ENCODE data around the gene ACAP1.

Gene ACAP1

DNA sequence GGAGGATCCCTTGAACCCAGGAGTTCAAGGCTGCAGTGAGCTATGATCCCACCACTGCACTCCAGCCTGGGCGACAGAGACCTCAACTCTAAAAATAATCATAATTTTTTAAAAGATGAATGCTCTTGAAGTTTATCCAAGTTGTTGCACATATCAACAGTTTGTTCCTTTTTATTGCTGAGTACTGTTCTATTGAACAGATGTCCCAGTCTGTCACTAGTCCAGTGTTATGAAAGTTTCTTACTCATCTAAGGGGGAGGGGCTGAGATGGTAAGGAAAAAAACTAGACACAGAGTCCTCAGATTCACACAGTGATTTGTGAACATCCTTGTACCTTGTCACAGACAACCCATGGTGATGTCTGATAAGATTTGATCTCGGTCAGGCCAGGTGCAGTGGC lies 3.9 kb downstream of the ACAP1 start:
- TF ChIP-seq, protein P1, sequence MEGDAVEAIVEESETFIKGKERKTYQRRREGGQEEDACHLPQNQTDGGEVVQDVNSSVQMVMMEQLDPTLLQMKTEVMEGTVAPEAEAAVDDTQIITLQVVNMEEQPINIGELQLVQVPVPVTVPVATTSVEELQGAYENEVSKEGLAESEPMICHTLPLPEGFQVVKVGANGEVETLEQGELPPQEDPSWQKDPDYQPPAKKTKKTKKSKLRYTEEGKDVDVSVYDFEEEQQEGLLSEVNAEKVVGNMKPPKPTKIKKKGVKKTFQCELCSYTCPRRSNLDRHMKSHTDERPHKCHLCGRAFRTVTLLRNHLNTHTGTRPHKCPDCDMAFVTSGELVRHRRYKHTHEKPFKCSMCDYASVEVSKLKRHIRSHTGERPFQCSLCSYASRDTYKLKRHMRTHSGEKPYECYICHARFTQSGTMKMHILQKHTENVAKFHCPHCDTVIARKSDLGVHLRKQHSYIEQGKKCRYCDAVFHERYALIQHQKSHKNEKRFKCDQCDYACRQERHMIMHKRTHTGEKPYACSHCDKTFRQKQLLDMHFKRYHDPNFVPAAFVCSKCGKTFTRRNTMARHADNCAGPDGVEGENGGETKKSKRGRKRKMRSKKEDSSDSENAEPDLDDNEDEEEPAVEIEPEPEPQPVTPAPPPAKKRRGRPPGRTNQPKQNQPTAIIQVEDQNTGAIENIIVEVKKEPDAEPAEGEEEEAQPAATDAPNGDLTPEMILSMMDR (IDR thresholded peaks at IDR 0.05; ENCODE audit: insufficient read depth, low read length, poor library complexity, severe bottlenecking) = no peak
- Histone ChIP-seq H3K36me3 (ENCODE audit: control insufficient read depth, insufficient read depth, low read length) (peaks cover 23% of the 10 kb centered on the region), H3K27me3 (replicated peaks; ENCODE audit: control insufficient read depth, insufficient read depth, low read length) (no peaks in the 10 kb centered on the region), H3K4me3 (replicated peaks; ENCODE audit: low read depth, low read length) (no peak overlapping the region)
- no peak for DNase-seq (ENCODE audit: extremely low read depth, insufficient read length)

DNA sequence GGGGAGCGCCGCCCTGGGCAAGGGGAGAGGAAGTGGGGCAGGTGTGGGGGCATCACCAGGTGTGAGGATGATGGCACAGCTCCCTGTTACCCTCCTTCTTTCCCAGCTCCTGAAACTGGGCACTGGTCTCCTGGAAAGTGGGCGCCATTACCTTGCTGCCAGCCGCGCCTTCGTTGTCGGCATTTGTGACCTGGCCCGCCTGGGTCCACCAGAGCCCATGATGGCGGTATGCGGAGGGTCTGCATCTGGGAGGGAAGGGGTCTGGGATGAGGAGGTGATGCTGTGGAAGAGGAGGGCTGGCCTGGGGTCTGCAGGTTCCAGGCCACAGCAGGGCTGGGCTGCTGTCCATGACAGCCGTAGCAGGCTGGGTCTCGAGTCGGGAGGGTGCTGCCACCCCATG lies 5.5 kb downstream of the ACAP1 start:
- no peak for DNase-seq (ENCODE audit: extremely low read depth, insufficient read length)
- TF ChIP-seq, protein P1 (IDR thresholded peaks at IDR 0.05; ENCODE audit: insufficient read depth, low read length, poor library complexity, severe bottlenecking) = no peak
- Histone ChIP-seq H3K4me3 (replicated peaks; ENCODE audit: low read depth, low read length) (no peak overlapping the region), H3K27me3 (replicated peaks; ENCODE audit: control insufficient read depth, insufficient read depth, low read length) (no peaks in the 10 kb centered on the region), H3K36me3 (ENCODE audit: control insufficient read depth, insufficient read depth, low read length) (peaks cover 30% of the 10 kb centered on the region)

DNA sequence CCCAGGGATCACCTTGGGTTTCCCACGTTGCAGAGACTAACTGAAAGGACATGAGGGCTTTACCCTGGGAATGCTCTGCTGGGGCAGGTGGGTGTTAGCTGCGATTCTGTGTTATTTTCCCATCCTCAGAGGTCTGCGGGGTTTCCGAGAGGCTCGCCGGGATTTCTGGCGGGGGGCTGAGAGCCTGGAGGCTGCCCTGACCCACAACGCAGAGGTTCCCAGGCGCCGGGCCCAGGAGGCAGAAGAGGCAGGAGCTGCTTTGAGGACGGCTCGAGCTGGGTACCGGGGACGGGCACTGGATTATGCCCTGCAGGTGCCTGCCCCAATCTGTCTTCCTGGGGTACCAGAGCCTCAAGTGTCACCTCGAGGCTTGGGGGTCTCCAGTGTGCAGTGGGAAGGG lies 6.9 kb downstream of the ACAP1 start:
- TF ChIP-seq, protein P1 (IDR thresholded peaks at IDR 0.05; ENCODE audit: insufficient read depth, low read length, poor library complexity, severe bottlenecking) = no peak
- no peaks in the 10 kb centered on the region for H3K27me3 ChIP-seq (replicated peaks; ENCODE audit: control insufficient read depth, insufficient read depth, low read length)
- no peak for DNase-seq (ENCODE audit: extremely low read depth, insufficient read length)
- H3K4me3 ChIP-seq (replicated peaks; ENCODE audit: low read depth, low read length) = no peak overlapping the region
- H3K36me3 ChIP-seq (ENCODE audit: control insufficient read depth, insufficient read depth, low read length) = peaks cover 43% of the 10 kb centered on the region

DNA sequence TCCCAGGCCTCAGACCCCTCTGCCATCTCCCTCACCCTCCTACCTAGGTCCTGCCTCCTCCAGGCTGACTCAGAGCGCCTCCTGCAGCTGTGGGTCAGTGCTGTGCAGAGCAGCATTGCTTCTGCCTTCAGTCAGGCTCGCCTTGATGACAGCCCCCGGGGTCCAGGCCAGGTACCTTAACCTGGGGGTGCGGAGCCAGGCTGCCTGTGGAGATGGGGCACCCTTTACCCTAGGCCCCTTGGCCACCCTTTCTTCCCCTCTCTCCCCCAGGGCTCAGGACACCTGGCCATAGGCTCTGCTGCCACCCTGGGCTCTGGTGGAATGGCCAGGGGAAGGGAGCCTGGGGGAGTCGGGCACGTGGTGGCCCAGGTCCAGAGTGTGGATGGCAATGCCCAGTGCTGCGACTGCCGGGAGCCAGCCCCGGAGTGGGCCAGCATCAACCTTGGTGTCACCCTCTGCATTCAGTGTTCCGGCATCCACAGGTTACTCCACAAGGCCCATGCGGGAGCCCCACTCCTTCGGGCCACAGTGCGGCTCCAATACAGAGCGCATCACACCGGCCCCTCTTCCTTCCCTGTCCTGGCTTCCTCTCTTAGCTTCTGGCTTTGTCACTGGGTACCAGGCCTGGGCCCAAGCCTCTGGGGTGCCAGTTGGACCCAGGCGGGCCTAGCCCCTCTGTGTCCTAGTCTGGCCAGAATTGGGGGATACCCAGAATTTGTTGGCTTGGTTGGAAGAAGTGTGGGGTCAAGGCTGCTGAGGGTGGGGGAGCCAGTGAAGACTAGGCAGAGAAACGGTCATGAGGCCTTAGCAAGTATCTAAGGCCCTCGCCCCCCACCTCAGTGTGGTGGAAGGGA lies 10.7 kb downstream of the ACAP1 start:
- no peak for DNase-seq (ENCODE audit: extremely low read depth, insufficient read length)
- Histone ChIP-seq H3K36me3 (ENCODE audit: control insufficient read depth, insufficient read depth, low read length) (peaks cover 39% of the 10 kb centered on the region), H3K4me3 (replicated peaks; ENCODE audit: low read depth, low read length) (no peak overlapping the region), H3K27me3 (replicated peaks; ENCODE audit: control insufficient read depth, insufficient read depth, low read length) (no peaks in the 10 kb centered on the region)
- TF ChIP-seq, protein P1 (IDR thresholded peaks at IDR 0.05; ENCODE audit: insufficient read depth, low read length, poor library complexity, severe bottlenecking) = no peak

DNA sequence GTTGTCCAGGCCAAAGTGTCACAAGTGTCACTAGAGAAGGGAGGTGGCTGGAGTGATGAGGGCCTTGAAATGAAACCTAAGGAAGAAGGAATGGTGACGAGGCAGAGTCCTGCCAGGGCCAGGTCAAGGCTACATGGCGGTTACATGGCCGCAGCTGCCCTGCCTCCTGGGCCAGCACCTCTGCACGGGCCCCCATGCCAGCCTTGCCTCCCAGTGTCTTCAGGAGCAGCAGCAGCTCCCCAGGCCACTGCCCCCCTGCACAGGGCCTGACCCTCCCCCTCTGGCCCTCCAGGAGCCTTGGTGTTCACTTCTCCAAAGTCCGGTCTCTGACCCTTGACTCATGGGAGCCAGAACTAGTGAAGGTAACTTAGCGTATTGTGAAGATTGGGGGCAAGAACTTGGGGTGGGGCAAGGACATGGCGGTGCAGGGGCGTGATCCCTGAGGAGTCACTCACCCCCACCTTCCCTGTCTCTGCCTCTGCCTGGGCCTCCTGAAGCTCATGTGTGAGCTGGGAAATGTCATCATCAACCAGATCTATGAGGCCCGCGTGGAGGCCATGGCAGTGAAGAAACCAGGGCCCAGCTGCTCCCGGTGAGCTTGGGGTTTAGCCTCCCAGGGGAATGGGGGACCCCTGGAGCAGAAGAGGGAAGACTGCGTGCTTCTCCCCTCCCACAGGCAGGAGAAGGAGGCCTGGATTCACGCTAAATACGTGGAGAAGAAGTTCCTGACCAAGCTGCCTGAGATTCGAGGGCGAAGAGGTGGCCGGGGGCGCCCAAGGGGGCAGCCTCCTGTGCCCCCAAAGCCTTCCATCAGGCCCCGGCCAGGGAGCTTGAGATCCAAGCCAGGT lies 11.5 kb downstream of the ACAP1 start:
- DNase-seq (ENCODE audit: extremely low read depth, insufficient read length) = no peak
- no peak overlapping the region for H3K4me3 ChIP-seq (replicated peaks; ENCODE audit: low read depth, low read length)
- peaks cover 36% of the 10 kb centered on the region for H3K36me3 ChIP-seq (ENCODE audit: control insufficient read depth, insufficient read depth, low read length)
- H3K27me3 ChIP-seq (replicated peaks; ENCODE audit: control insufficient read depth, insufficient read depth, low read length) = no peaks in the 10 kb centered on the region
- TF ChIP-seq, protein P1 (IDR thresholded peaks at IDR 0.05; ENCODE audit: insufficient read depth, low read length, poor library complexity, severe bottlenecking) = no peak

All from GM06990 (cell line).